Measurements from ENCODE around the gene NFYB. TPM values are rescaled to one million over a fixed set of nuclear protein-coding genes. Genes with fewer than 3 reads are reported as not detected.

NFYB gene
- total RNA-seq (ENCODE audit: low replicate concordance) = 12.4 and 18.4 TPM in 2 replicates

GRCh38 chr12:104137902-104138796 is at the start of gene NFYB:
NFYB (minus strand) TSS chr12:104138210; CDS start chr12:104135453, 2,757 bp downstream.

Other genes starting within 250 kb of the NFYB start
- gene HSP90B1, start 207.8 kb downstream of the NFYB start, total RNA-seq (ENCODE audit: low replicate concordance) = 665 and 748 TPM in 2 replicates
- 10.2 and 26.7 TPM in 2 replicates for gene TDG, start 172.3 kb downstream of the NFYB start, total RNA-seq (ENCODE audit: low replicate concordance)
- gene GLT8D2, start 88.0 kb downstream of the NFYB start, total RNA-seq (ENCODE audit: low replicate concordance) = 11.9 and 46.4 TPM in 2 replicates
- 19.8 and 20.0 TPM in 2 replicates for gene HCFC2, start 73.7 kb downstream of the NFYB start, total RNA-seq (ENCODE audit: low replicate concordance)
- gene TXNRD1, start 77.6 kb upstream of the NFYB start, total RNA-seq (ENCODE audit: low replicate concordance) = 367 and 380 TPM in 2 replicates
- gene EID3, start 165.5 kb upstream of the NFYB start, total RNA-seq (ENCODE audit: low replicate concordance) = 3.9 and 9.9 TPM in 2 replicates

Data from smooth muscle cell of the coronary artery (primary cell).